Rectal smooth muscle tissue (tissue), 1 donor: ENCODE data around the gene PDHB.

ENCODE experiments used
- H3K27ac ChIP-seq: one replicate; pipeline ENCODE4 v1.7.0; 2013; ENCODE audit warnings: low read depth, low read length, inconsistent platforms
- H3K27me3 ChIP-seq: one replicate; pipeline ENCODE4 v1.7.0; 2013; ENCODE audit warnings: low read length; ENCODE audit not compliant: control insufficient read depth, insufficient read depth
- H3K36me3 ChIP-seq: one replicate; pipeline ENCODE4 v1.7.0; 2013; ENCODE audit warnings: low read length; ENCODE audit not compliant: control insufficient read depth, insufficient read depth
- H3K4me1 ChIP-seq: one replicate; pipeline ENCODE4 v1.7.0; 2013; ENCODE audit warnings: low read length; ENCODE audit not compliant: control insufficient read depth, insufficient read depth
- H3K4me3 ChIP-seq: one replicate; pipeline ENCODE4 v1.7.0; 2013; ENCODE audit warnings: low read length
- H3K9ac ChIP-seq: one replicate; pipeline ENCODE4 v1.7.0; 2013; ENCODE audit warnings: low read length

The PDHB gene

GRCh38 chr3:58429657-58430056 lies 4.0 kb downstream of the PDHB start:
- peaks cover 25% of the 10 kb centered on the region for H3K36me3 ChIP-seq
- no peaks in the 10 kb centered on the region for H3K27me3 ChIP-seq
- H3K9ac ChIP-seq = no peak overlapping the region
- no peak overlapping the region for H3K4me3 ChIP-seq
- H3K4me1 ChIP-seq = peaks cover 6% of the 10 kb centered on the region
- no peak overlapping the region for H3K27ac ChIP-seq

- H3K4me1 ChIP-seq = peaks cover 4% of the 10 kb centered on the region
- no peaks in the 10 kb centered on the region for H3K27me3 ChIP-seq
- no peak overlapping the region for H3K4me3 ChIP-seq
- peaks cover 28% of the 10 kb centered on the region for H3K36me3 ChIP-seq
- no peak overlapping the region for H3K27ac ChIP-seq
- no peak overlapping the region for H3K9ac ChIP-seq
These were observed 5.8 kb downstream of the PDHB start for GRCh38 chr3:58427661-58428361.

GRCh38 chr3:58425782-58426181 lies 7.8 kb downstream of the PDHB start:
- Histone ChIP-seq H3K9ac (no peak overlapping the region), H3K4me1 (no peaks in the 10 kb centered on the region), H3K4me3 (no peak overlapping the region), H3K36me3 (peaks cover 42% of the 10 kb centered on the region), H3K27ac (no peak overlapping the region), H3K27me3 (no peaks in the 10 kb centered on the region)

- Histone ChIP-seq H3K9ac (no peak overlapping the region), H3K4me1 (no peaks in the 10 kb centered on the region), H3K4me3 (no peak overlapping the region), H3K27me3 (no peaks in the 10 kb centered on the region), H3K27ac (peak overlapping the region; percentile 43), H3K36me3 (peaks cover 38% of the 10 kb centered on the region)
These were observed 9.0 kb downstream of the PDHB start for GRCh38 chr3:58424613-58425012.

- Histone ChIP-seq H3K27me3 (no peaks in the 10 kb centered on the region), H3K27ac (no peak overlapping the region), H3K4me1 (no peaks in the 10 kb centered on the region), H3K36me3 (peaks cover 31% of the 10 kb centered on the region), H3K4me3 (no peak overlapping the region), H3K9ac (no peak overlapping the region)
These were observed 10.8 kb downstream of the PDHB start for GRCh38 chr3:58422756-58423325.

- peaks cover 23% of the 10 kb centered on the region for H3K36me3 ChIP-seq
- H3K27ac ChIP-seq = no peak overlapping the region
- no peak overlapping the region for H3K4me3 ChIP-seq
- no peaks in the 10 kb centered on the region for H3K27me3 ChIP-seq
- no peaks in the 10 kb centered on the region for H3K4me1 ChIP-seq
- no peak overlapping the region for H3K9ac ChIP-seq
These were observed 12.6 kb downstream of the PDHB start for GRCh38 chr3:58421004-58421403.

- H3K4me1 ChIP-seq = no peaks in the 10 kb centered on the region
- no peak overlapping the region for H3K4me3 ChIP-seq
- H3K9ac ChIP-seq = no peak overlapping the region
- H3K36me3 ChIP-seq = peaks cover 21% of the 10 kb centered on the region
- H3K27ac ChIP-seq = no peak overlapping the region
- H3K27me3 ChIP-seq = no peaks in the 10 kb centered on the region
These were observed 13.7 kb downstream of the PDHB start for GRCh38 chr3:58419780-58420507.

GRCh38 chr3:58418227-58418626 lies 15.4 kb downstream of the PDHB start:
- no peak overlapping the region for H3K4me3 ChIP-seq
- peaks cover 17% of the 10 kb centered on the region for H3K36me3 ChIP-seq

GRCh38 chr3:58417075-58417474 lies 16.6 kb downstream of the PDHB start:
- no peaks in the 10 kb centered on the region for H3K4me1 ChIP-seq
- H3K9ac ChIP-seq = no peak overlapping the region
- H3K27me3 ChIP-seq = no peaks in the 10 kb centered on the region
- H3K36me3 ChIP-seq = peaks cover 12% of the 10 kb centered on the region
- H3K27ac ChIP-seq = no peak overlapping the region
- H3K4me3 ChIP-seq = no peak overlapping the region

More at GRCh38 chr3:58418227-58418626, 15.4 kb downstream of the PDHB start:
- no peaks in the 10 kb centered on the region for H3K27me3 ChIP-seq
- H3K9ac ChIP-seq = no peak overlapping the region
- no peaks in the 10 kb centered on the region for H3K4me1 ChIP-seq
- H3K27ac ChIP-seq = no peak overlapping the region

- Histone ChIP-seq H3K36me3 (peaks cover 13% of the 10 kb centered on the region), H3K4me3 (no peak overlapping the region), H3K27me3 (no peaks in the 10 kb centered on the region), H3K27ac (no peak overlapping the region), H3K4me1 (no peaks in the 10 kb centered on the region), H3K9ac (no peak overlapping the region)
These were observed 17.4 kb downstream of the PDHB start for GRCh38 chr3:58416191-58416590.

- Histone ChIP-seq H3K27ac (no peak overlapping the region), H3K27me3 (no peaks in the 10 kb centered on the region)
These were observed 19.0 kb downstream of the PDHB start for GRCh38 chr3:58414538-58415197.

More at GRCh38 chr3:58414538-58415197, 19.0 kb downstream of the PDHB start:
- Histone ChIP-seq H3K36me3 (peaks cover 21% of the 10 kb centered on the region), H3K4me1 (no peaks in the 10 kb centered on the region), H3K4me3 (no peak overlapping the region), H3K9ac (no peak overlapping the region)
